GM12865 (cell line): ENCODE measurements around the gene GSC2.
A peak's percentile ranks its signal among the peaks of the same experiment; 100 is the strongest.

Experiments used
- DNase-seq: peaks from one replicate; pipeline ENCODE4 v3.0.0; 2010; ENCODE audit warnings: low read depth
- H3K4me3 ChIP-seq: 2 replicates; pipeline ENCODE4 v1.5.1; 2011; ENCODE audit warnings: mild to moderate bottlenecking, low read depth, low read length, control low read depth
- CTCF ChIP-seq: IDR thresholded peaks from 2 replicates; pipeline ENCODE4 v1.5.1; 2011; ENCODE audit warnings: low read length, control low read depth, low read depth, inconsistent platforms; ENCODE audit not compliant: insufficient read depth; ENCODE audit errors: missing control alignments

GSC2 gene

GRCh38 chr22:19150482-19151328 is 613 bp upstream of the GSC2 start:
- no peak overlapping the region for H3K4me3 ChIP-seq
- no peak for TF ChIP-seq CTCF
- no peak for DNase-seq

- no peak overlapping the region for H3K4me3 ChIP-seq
- no peak for TF ChIP-seq CTCF
- no peak for DNase-seq
Observed at GRCh38 chr22:19149047-19149883, 827 bp downstream of the GSC2 start.

- H3K4me3 ChIP-seq: no peak overlapping the region
- DNase-seq: no peak
- TF ChIP-seq CTCF: no peak
Observed at GRCh38 chr22:19148417-19149046, 1.6 kb downstream of the GSC2 start.

GRCh38 chr22:19147195-19147780 is 2.8 kb downstream of the GSC2 start:
- TF ChIP-seq CTCF: no peak
- DNase-seq: no peak
- no peak overlapping the region for H3K4me3 ChIP-seq

- H3K4me3 ChIP-seq: no peak overlapping the region
- DNase-seq: no peak
- TF ChIP-seq CTCF: no peak
Observed at GRCh38 chr22:19146215-19146968, 3.7 kb downstream of the GSC2 start.

- peak overlapping the region; percentile 99 for H3K4me3 ChIP-seq
- peak; percentile 47 for DNase-seq
- no peak for TF ChIP-seq CTCF
Observed at GRCh38 chr22:19143967-19144400, 6.1 kb downstream of the GSC2 start.
